ENCODE data around the gene MROH2A.
"Not testable (repeated sequence)": the region's sequence is repeated elsewhere in the genome, so short reads cannot be mapped to it uniquely, and the experiment has no call there.

Gene MROH2A

DNA sequence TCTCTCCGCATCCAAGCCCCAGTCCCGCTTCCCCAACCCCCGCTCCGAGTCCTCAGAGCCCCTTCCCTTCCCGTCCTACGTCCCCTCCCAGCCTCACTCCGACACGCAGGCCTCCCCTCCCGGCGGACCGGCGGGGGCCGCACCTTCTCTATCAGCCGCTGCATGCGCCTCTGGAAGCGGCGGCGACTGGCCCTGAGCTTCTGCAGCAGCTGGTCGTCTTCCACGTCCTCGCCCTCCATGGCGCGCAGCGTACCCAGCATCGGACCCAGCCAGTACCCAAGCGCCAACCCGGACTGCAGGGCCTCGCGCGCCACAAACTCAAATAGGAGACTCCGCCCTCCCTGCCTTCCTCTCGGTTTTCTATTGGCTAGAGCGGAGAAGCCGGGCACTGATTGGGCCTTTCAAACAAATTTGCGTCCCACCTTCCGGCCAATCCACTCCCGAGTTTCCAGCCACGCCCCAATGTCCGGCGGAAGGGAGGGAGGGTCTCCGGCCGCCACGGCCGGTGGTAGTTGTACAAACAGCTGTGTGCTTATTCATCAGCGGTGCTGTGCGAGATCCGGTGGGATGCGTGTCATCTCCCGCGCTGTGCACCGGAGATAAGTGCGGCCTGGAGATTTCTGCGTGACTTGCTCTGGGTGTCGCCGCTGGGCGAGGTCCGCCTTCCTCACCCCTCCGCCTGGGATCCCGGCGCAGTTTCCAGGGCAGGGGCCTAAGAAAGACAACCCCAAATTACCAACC is 76.3 kb downstream of the MROH2A start, which contains the start of gene HJURP:
HJURP (minus strand) TSS at position 295 of the 741 bp plus-strand sequence; CDS start at position 260, 35 bp downstream.
- DNase-seq (ENCODE audit: low spot score), result peak; percentile 97

DNA sequence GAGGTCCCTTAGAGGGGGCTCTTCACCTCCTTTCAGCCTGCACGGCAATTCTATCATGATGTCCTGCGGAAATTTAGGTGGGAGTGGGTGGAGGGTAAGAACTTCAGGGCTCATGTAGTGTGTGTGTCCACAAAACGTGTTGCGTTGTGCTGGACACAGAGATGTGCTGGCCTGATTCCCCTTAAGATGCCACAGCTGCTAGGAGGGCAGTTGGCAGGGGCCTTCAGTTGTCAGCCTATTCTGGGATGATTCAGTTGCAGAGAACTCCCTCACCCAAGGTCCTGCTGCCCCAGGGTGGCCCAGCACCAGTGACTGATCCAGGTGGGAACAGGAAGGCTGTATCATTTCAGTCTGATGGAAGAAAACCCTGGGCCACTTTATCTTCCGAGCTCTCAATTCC is 77.2 kb downstream of the MROH2A start:
- DNase-seq (ENCODE audit: low spot score), result no peak

DNA sequence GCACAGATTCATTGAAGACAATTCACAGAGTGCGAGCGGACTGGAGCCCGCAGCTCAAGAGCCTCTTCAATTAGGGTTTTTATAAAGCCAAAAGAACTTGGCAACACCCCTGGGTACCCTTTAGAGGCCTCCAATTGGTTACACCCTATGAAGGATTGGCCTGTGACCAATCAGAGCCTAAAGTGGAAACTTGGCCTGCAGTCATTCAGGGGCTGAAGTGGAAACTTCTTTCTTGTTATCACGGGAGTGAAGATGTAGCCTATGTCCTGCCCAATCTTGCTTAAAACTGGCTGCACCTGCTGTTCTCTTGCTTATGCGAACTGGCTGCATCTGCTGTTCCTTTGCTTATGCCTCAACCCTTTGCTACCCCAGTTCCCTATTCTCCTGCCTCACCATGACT is 78.1 kb downstream of the MROH2A start:
- no peak for DNase-seq (ENCODE audit: low spot score)

DNA sequence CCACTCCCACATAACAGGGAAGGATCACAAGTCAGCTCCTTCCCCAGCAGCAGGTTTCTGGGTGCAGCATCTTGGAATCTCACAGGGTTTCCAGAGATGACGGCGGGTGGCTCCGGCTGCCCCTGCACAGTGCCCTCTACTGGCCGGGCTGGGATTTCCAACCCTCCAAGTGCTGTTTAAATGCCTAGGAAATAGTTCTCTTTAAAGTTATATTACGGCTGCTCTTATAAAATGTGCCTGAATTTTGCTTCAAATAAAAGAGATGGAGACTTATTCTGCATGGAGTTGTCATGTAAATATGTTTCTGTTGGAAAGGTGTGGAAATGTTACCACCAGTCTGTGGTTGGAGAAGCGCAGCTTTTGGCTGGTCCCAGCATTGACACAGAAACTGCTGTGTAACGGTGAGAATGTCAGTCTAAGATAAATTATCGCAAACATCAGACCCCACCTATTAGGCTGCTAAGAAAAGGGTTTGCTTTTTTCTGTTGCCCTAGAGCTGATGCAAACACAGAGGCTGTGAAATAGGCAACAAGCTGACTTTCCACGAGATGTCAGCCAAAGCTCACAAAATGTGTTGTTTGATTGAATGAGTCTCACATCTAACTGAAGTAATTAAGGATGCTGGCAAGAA is 79.5 kb downstream of the MROH2A start:
- DNase-seq (ENCODE audit: low spot score), result peak; percentile 65

DNA sequence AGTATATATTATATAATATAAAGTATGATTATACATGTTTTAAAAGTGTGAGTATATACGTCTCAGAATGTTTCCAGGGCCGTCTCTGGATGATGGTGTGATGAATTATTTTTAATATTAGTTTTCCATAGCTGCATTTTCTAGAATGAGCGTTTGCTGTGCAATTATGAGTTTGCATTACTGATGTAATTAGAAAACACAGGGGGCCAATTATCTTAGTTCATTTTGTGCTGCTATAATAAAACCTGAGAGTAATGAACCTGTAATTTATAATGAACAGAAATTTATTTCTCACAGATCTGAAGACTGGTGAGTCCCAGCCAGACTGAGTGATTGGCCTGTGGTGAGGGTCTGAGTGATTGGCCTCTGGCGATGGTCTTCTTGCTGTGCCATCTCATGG is 80.2 kb downstream of the MROH2A start:
- DNase-seq (ENCODE audit: low spot score), result no peak

DNA sequence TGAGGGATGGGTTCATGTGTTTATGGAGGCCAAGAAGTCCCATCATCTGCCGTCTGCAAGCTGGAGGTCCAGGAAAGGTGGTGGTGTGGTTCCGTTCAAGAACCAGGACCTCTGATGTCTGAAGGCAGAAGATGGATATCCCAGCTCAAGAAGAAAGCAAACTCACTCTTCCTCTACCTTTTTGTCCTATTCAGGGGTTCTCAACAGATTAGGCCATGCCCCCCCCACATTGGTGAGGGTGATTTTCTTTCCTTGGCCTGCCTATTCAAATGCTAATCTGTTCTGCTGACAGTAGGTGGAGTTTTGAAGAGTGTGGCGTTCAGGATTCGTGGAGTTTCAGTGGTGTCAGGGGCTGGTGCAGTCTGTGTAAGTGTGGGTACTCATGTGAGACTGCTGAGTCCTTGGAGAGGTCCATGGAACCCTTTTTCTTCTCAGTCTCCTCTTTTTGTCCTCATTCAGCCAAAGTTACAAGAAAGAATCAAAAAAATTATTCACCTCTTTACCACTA is 84.2 kb downstream of the MROH2A start:
- no peak for DNase-seq (ENCODE audit: low spot score)

DNA sequence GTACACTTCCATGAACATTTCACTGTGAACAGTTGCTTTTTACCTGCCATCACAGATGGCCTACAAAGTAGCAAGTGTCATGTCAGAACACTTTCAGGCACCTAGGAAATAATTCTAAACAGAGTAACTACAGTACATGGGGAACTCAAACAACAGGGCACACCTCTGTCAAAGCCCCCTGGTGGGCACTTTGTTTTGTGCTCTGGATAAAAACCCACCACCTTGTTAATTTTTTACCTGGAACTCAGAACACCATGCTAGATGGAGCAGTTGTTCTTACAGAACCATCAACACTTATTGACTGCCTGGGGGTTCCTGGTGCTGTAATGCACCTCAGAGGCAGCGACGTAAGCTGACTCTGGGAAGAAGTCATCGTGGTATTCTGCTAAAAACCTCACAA is 87.7 kb downstream of the MROH2A start:
- no peak for DNase-seq (ENCODE audit: low spot score)

DNA sequence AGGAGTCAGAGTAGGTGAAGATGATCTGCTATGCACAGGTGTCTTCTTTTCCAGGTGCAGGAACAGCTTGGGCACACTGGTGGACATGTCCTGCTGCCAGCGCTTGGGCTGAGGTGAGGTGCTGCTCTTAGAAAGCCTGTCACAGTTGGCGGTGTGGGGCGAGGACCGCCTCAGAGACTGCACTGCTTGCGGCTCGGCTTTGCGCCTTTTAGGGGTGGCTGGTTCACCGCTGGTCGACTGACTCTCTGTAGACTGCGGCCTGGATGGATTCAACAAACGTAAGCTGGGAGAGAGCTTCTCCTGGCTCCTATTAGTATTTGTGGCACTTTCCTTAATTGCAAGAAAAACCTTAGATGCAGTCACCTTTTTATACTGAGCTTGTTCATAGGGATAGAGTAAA is 88.3 kb downstream of the MROH2A start:
- DNase-seq (ENCODE audit: low spot score), result no peak

DNA sequence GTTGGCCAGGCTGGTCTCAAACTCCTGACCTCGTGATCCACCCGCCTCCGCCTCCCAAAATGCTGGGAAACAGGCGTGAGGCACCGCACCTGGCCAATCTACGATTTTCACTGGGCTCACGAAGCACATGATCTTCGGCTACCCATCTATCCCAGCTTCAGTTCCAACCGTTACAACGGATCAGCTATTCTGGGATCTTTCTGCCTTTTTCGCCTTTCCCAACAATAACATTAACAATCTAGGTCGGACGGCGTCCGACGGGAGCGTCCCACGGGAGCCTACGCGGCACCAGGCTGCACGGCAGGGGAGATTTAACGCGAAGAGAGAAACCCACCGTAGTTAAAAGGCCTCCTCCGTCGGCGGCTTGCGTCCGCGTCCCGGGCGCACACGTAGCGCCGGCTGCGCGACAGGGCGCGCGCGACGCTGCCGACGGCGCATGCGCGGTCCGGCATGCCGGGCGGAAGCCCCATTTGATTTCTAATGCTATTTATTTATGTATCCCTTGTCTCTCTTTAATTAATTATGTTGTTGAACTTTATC is 89.9 kb downstream of the MROH2A start, which contains the start of gene MSL3B:
MSL3B (minus strand) TSS at position 394 of the 540 bp plus-strand sequence.
- peak; percentile 47 for DNase-seq (ENCODE audit: low spot score)

DNA sequence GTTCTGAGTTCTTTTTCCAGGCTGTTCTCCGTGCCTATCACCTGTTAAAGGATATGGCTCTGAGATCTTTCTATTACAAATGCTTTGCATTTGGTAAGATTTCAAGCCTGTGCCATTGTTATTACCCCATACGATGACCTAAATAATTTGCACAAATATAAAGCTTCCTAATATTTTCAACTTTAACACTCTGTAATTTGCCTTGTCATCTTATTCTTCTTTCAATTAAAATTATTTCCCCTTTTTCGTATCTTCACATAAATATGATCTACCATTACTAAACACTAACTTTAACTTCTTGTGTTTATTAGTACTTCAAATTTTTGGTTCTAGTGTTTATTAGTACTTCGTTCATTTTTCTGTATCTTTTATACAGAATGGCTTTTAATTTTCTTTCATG is 93.3 kb downstream of the MROH2A start:
- no peak for DNase-seq (ENCODE audit: low spot score)

DNA sequence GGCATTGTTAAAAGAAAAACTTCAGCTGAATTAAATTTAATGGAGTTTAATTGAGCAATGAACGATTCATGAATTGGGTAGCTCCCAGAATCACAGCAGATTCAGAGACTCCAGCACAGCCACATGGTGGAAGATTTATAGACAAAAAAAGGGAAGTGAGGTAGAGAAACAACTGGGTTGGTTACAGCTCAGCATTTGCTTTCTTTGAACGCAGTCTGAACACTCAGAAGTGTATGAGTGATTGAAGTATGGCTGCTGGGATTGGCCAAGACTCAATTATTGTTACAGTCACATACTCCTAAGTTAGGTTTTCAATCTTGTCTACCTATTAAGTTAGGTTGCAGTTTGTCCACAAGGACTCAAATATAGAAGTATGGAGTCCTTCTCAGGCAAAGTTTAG is 94.0 kb downstream of the MROH2A start:
- DNase-seq (ENCODE audit: low spot score), result not testable (repeated sequence)

DNA sequence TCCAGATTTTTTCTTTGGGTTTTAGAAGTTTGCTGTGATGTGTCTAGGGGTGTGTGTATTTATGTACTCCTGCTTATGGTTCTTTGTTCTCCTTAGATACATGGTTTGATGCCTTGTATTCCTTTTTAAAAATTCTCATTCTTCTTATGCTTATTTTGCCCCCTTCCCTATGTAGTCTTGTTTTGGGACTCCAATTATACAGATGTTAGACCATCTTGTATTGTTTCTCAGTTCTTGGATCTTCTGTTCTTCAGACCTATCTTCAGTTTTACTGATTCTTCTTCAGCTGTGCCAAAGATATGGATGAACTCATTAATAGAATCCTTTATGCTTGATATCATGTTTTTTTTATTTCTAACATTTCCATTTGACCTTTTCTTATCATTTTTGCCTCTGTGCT is 104.2 kb downstream of the MROH2A start:
- DNase-seq (ENCODE audit: low spot score), result no peak

Data from activated CD4-positive, alpha-beta T cell treated with anti-CD3 and anti-CD28 coated beads, Interleukin-2, Interleukin-4, amounts not matched to agents 100 ng/mL and 50 ng/mL, durations not matched to agents 16 hours and 8 hours (primary cell).